Neutrophil (primary cell): ENCODE data around the gene ABCA12.

Source experiments
- H3K27ac ChIP-seq: fragments of 200-600 bp; sonication (generic); 2 replicates; pipeline ENCODE4 v1.5.1; 2016; ENCODE audit warnings: mild to moderate bottlenecking, moderate library complexity
- H3K27me3 ChIP-seq: fragments of 200-600 bp; sonication (generic); 2 replicates; pipeline ENCODE4 v1.6.0; 2016; ENCODE audit warnings: mild to moderate bottlenecking
- H3K36me3 ChIP-seq: fragments of 200-600 bp; sonication (generic); 2 replicates; pipeline ENCODE4 v1.5.1; 2017
- H3K4me1 ChIP-seq, 2 experiments: fragments of 200-600 bp in 1 of 2; sonication (generic) in 1 of 2; 1 replicate in 1 of 2; 2 replicates in 1 of 2; pipeline versions ENCODE4 v1.5.1 to v1.6.1; 2013 to 2016; ENCODE audit warnings: low read depth in 1 of 2, low read length in 1 of 2, mild to moderate bottlenecking in 1 of 2, moderate library complexity in 1 of 2; ENCODE audit not compliant: control insufficient read depth in 1 of 2, insufficient read depth in 1 of 2
- H3K4me3 ChIP-seq, 2 experiments: fragments of 200-600 bp in 1 of 2; sonication (generic) in 1 of 2; 1 replicate in 1 of 2; 2 replicates in 1 of 2; pipeline ENCODE4 v1.5.1; 2013 to 2016; ENCODE audit warnings: low read depth in 1 of 2, low read length in 1 of 2, mild to moderate bottlenecking in 1 of 2, moderate library complexity in 1 of 2
- H3K9me3 ChIP-seq: fragments of 200-600 bp; sonication (generic); 2 replicates; pipeline ENCODE4 v1.5.1; 2016
- TF ChIP-seq, protein P1 (sequence below): fragments of 200-600 bp; sonication (generic); IDR thresholded peaks from 2 replicates; pipeline ENCODE4 v1.5.1; 2016; ENCODE audit warnings: antibody characterized with exemption

ABCA12 gene

DNA sequence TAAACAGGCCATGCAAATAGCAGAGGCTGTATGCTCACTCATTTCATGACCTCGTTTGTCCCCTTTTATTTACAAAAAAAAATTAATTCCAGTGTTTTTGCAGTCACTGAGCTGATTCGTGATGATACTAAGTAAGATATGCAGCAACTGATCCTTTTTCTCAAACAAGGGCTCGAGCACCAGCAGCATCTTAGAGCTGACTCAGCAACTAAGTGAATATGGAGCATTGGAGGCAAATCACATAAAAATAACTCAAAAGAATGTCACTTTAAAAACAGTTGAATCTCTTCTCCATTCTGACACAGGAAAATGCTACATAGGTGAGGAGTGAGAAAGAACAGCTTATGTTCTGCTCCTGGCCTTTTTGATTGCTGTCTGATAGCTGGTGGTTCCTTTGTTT, 152.8 kb downstream of the ABCA12 start:
- Histone ChIP-seq H3K27me3 (no peaks in the 10 kb centered on the region), H3K4me1 (no peaks in the 10 kb centered on the region), H3K27ac (no peak overlapping the region), H3K4me3 (no peak overlapping the region), H3K9me3 (no peaks in the 10 kb centered on the region), H3K36me3 (no peaks in the 10 kb centered on the region)
- TF ChIP-seq, protein P1, sequence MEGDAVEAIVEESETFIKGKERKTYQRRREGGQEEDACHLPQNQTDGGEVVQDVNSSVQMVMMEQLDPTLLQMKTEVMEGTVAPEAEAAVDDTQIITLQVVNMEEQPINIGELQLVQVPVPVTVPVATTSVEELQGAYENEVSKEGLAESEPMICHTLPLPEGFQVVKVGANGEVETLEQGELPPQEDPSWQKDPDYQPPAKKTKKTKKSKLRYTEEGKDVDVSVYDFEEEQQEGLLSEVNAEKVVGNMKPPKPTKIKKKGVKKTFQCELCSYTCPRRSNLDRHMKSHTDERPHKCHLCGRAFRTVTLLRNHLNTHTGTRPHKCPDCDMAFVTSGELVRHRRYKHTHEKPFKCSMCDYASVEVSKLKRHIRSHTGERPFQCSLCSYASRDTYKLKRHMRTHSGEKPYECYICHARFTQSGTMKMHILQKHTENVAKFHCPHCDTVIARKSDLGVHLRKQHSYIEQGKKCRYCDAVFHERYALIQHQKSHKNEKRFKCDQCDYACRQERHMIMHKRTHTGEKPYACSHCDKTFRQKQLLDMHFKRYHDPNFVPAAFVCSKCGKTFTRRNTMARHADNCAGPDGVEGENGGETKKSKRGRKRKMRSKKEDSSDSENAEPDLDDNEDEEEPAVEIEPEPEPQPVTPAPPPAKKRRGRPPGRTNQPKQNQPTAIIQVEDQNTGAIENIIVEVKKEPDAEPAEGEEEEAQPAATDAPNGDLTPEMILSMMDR: no peak

DNA sequence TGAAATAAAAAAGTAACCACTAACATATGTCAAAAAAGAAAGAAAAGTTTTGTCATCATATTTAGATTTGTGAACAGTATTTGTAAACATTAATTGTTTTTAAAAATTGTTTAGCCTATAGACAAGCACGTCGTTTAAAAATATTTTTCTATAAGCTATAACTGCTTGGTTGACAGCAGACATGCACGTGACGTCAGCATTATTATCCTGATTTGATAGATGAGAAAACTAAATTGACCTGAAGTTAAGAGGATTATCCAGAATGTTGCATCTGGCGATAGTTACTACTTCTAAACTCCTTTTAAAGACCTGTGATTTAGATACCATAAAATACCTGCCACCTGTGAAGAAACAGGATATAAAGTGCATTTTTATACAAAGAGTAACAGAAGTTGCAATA, 172.0 kb downstream of the ABCA12 start:
- Histone ChIP-seq H3K9me3 (no peaks in the 10 kb centered on the region), H3K27me3 (no peaks in the 10 kb centered on the region), H3K36me3 (no peaks in the 10 kb centered on the region), H3K27ac (no peak overlapping the region), H3K4me3 (no peak overlapping the region), H3K4me1 (no peaks in the 10 kb centered on the region)
- TF ChIP-seq, protein P1: no peak

DNA sequence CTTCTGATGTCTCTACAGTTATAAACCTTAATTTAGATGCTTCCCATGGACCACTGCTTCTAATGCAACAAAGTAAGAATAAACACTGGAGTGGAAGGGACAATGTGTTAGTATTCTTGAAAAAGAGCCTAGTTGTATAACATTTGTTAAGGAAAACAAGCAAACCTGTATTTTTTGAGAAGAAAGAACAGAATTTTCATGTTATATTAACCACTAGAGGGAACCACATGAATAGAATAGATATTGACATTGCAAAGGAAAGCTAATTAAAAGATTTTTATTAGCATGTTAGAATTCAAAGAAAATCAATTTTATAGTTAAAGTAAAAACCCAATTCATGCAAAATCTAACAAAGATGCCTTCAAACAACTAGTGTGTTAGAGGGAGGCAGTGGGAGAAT, 177.7 kb downstream of the ABCA12 start:
- Histone ChIP-seq H3K4me3 (no peak overlapping the region), H3K36me3 (no peaks in the 10 kb centered on the region), H3K9me3 (no peaks in the 10 kb centered on the region), H3K27ac (no peak overlapping the region), H3K4me1 (no peaks in the 10 kb centered on the region), H3K27me3 (no peaks in the 10 kb centered on the region)
- TF ChIP-seq, protein P1: no peak

DNA sequence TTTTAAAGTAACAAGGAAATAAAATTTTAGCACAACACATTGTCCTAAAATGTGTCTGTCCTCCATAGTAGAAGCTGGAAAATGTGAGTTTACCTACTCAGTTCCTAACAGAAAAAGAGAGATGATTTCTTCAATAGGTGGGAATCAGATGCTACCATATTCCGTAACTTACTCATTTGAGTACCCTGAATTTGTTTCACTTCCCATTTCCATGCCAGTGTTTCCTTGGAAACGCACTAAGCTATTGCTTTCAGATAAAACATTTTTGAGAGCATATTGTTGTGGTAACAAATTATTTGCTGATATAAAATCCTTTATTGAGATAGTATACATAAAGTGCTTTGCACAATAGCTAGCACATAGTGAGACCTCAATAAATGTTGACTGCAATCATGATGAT, 191.5 kb downstream of the ABCA12 start:
- Histone ChIP-seq H3K4me1 (no peaks in the 10 kb centered on the region), H3K27me3 (no peaks in the 10 kb centered on the region), H3K9me3 (no peaks in the 10 kb centered on the region), H3K27ac (no peak overlapping the region), H3K4me3 (no peak overlapping the region), H3K36me3 (no peaks in the 10 kb centered on the region)
- TF ChIP-seq, protein P1: no peak

DNA sequence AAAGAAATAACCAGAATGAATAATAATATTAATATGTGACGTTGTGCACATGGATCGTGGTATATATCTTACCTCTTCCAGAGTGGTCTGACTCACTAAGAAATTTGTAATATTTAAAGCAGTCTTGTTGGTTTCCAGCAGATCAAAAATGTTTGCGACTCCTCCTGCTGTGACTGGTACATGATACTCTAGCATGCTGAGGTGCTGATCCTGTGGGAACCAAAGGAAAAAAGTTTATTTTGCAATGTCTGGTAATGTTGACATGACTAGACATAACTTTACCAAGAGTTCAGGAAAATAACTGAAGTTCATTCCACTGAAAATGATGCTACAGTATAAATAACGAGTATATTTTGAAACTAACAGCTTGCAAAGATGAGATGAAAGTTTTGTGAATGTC, 204.4 kb downstream of the ABCA12 start:
- TF ChIP-seq, protein P1: no peak
- no peak overlapping the region for H3K27ac ChIP-seq
- H3K27me3 ChIP-seq: no peaks in the 10 kb centered on the region
- no peaks in the 10 kb centered on the region for H3K4me1 ChIP-seq
- H3K4me3 ChIP-seq: no peak overlapping the region
- no peaks in the 10 kb centered on the region for H3K9me3 ChIP-seq
- no peaks in the 10 kb centered on the region for H3K36me3 ChIP-seq

DNA sequence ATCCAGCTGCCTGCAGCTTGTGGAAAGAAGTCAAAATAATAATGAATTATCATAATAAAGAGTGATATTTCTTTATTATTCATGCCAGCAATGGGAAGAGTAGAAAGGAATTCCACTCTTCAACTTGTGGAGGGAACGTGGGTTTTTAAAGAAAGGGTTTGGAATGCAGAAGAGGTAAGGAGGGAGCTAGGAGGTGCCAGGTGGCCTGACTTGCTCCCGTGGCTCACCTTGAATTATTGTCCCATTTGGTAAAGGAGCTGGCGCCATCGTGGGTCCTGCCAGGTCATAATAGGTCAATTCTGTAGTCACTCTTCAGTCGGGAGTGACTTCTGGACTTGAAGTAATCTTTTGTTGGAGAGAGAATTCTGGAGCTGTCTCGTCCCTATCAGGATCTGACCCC, 233.8 kb downstream of the ABCA12 start:
- Histone ChIP-seq H3K4me1 (no peaks in the 10 kb centered on the region), H3K4me3 (no peak overlapping the region), H3K27me3 (no peaks in the 10 kb centered on the region), H3K27ac (no peak overlapping the region), H3K9me3 (no peaks in the 10 kb centered on the region), H3K36me3 (no peaks in the 10 kb centered on the region)
- TF ChIP-seq, protein P1: no peak
